Loucy (cell line): ENCODE data around the gene KLC4.

Experiments used
- EZH2phosphoT487 ChIP-seq: fragments of 200-600 bp; IDR thresholded peaks from 2 replicates; pipeline ENCODE4 v1.6.1; 2018; ENCODE audit warnings: antibody characterized with exemption, mild to moderate bottlenecking, moderate library complexity, borderline replicate concordance
- TF ChIP-seq, protein P1 (sequence below): fragments of 200-600 bp; sonication (generic); conservative IDR thresholded peaks from 2 replicates; pipeline ENCODE4 v1.5.1; 2014; ENCODE audit warnings: mild to moderate bottlenecking, antibody characterized with exemption, low read length

DNA sequence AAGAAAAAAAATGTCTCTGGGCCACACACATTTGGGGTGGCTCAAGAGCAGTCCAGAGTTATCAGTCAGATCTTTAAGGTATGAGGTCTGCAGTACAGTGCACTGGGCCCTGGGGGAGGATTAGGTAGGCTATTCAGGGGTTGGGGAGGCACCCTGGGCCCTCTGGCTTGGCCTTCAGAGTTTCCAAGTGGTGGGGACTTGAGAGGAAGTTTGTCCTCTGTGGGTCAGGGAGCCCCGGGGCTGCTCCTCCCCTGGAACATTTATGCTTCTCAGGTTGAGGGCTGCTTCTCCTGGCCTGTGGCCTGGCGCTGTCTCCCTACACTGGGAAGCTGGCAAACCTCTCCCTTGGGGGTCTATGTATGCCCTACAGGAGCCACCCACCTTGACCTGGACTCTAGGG lies 62.7 kb downstream of the KLC4 start:
- TF ChIP-seq, protein P1, sequence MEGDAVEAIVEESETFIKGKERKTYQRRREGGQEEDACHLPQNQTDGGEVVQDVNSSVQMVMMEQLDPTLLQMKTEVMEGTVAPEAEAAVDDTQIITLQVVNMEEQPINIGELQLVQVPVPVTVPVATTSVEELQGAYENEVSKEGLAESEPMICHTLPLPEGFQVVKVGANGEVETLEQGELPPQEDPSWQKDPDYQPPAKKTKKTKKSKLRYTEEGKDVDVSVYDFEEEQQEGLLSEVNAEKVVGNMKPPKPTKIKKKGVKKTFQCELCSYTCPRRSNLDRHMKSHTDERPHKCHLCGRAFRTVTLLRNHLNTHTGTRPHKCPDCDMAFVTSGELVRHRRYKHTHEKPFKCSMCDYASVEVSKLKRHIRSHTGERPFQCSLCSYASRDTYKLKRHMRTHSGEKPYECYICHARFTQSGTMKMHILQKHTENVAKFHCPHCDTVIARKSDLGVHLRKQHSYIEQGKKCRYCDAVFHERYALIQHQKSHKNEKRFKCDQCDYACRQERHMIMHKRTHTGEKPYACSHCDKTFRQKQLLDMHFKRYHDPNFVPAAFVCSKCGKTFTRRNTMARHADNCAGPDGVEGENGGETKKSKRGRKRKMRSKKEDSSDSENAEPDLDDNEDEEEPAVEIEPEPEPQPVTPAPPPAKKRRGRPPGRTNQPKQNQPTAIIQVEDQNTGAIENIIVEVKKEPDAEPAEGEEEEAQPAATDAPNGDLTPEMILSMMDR, result no peak
- no peak for TF ChIP-seq EZH2phosphoT487
